ENCODE data around the gene C15orf39.

Gene C15orf39

DNA sequence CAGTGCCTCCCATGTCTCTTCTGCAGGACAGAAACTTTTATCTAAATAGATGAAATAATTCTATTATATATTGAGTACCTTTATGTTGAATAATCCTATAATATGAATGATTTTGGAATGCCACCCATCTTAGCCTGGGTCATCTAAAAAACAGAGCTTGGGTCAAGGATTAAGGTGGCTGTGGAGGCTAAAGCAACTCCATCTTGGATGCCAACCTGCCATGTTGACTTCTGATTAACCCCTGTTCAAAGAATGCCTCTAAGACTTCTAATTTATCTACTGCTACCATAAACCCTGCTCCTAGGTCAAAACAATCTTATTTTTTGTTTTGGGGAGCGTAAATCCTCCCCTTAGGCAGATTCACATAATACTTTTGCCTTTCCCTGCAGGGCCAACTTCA, 31.5 kb upstream of the C15orf39 start:
- no peak for DNase-seq (ENCODE audit: low read depth in 1 of 2, low spot score in 1 of 2)
- TF ChIP-seq SPI1 (IDR thresholded peaks at IDR 0.05; ENCODE audit: borderline replicate concordance, low read depth) (no peak), POLR2AphosphoS5 (IDR thresholded peaks at IDR 0.05; ENCODE audit: low read depth) (no peak), GABPA (IDR thresholded peaks at IDR 0.05; ENCODE audit: low read depth) (no peak)
- TF ChIP-seq, protein P1, sequence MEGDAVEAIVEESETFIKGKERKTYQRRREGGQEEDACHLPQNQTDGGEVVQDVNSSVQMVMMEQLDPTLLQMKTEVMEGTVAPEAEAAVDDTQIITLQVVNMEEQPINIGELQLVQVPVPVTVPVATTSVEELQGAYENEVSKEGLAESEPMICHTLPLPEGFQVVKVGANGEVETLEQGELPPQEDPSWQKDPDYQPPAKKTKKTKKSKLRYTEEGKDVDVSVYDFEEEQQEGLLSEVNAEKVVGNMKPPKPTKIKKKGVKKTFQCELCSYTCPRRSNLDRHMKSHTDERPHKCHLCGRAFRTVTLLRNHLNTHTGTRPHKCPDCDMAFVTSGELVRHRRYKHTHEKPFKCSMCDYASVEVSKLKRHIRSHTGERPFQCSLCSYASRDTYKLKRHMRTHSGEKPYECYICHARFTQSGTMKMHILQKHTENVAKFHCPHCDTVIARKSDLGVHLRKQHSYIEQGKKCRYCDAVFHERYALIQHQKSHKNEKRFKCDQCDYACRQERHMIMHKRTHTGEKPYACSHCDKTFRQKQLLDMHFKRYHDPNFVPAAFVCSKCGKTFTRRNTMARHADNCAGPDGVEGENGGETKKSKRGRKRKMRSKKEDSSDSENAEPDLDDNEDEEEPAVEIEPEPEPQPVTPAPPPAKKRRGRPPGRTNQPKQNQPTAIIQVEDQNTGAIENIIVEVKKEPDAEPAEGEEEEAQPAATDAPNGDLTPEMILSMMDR (IDR thresholded peaks at IDR 0.05; ENCODE audit: insufficient read depth, low read length) = no peak
- Histone ChIP-seq H3K27me3 (ENCODE audit: insufficient read depth, poor library complexity, severe bottlenecking) (no peaks in the 10 kb centered on the region), H3K4me3 (replicated peaks; ENCODE audit: insufficient read depth, low read length) (no peak overlapping the region), H3K27ac (replicated peaks) (no peak overlapping the region)

- Histone ChIP-seq H3K4me3 (replicated peaks; ENCODE audit: insufficient read depth, low read length) (no peak overlapping the region), H3K27me3 (ENCODE audit: insufficient read depth, poor library complexity, severe bottlenecking) (no peaks in the 10 kb centered on the region), H3K27ac (replicated peaks) (no peak overlapping the region)
- TF ChIP-seq SPI1 (IDR thresholded peaks at IDR 0.05; ENCODE audit: borderline replicate concordance, low read depth) (no peak), POLR2AphosphoS5 (IDR thresholded peaks at IDR 0.05; ENCODE audit: low read depth) (no peak), GABPA (IDR thresholded peaks at IDR 0.05; ENCODE audit: low read depth) (no peak)
- TF ChIP-seq, protein P1 (IDR thresholded peaks at IDR 0.05; ENCODE audit: insufficient read depth, low read length) = no peak
- TF ChIP-seq, protein P2, sequence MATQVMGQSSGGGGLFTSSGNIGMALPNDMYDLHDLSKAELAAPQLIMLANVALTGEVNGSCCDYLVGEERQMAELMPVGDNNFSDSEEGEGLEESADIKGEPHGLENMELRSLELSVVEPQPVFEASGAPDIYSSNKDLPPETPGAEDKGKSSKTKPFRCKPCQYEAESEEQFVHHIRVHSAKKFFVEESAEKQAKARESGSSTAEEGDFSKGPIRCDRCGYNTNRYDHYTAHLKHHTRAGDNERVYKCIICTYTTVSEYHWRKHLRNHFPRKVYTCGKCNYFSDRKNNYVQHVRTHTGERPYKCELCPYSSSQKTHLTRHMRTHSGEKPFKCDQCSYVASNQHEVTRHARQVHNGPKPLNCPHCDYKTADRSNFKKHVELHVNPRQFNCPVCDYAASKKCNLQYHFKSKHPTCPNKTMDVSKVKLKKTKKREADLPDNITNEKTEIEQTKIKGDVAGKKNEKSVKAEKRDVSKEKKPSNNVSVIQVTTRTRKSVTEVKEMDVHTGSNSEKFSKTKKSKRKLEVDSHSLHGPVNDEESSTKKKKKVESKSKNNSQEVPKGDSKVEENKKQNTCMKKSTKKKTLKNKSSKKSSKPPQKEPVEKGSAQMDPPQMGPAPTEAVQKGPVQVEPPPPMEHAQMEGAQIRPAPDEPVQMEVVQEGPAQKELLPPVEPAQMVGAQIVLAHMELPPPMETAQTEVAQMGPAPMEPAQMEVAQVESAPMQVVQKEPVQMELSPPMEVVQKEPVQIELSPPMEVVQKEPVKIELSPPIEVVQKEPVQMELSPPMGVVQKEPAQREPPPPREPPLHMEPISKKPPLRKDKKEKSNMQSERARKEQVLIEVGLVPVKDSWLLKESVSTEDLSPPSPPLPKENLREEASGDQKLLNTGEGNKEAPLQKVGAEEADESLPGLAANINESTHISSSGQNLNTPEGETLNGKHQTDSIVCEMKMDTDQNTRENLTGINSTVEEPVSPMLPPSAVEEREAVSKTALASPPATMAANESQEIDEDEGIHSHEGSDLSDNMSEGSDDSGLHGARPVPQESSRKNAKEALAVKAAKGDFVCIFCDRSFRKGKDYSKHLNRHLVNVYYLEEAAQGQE (IDR thresholded peaks at IDR 0.05; ENCODE audit: insufficient replicate concordance, low read depth) = no peak
- DNase-seq (ENCODE audit: low read depth in 1 of 2, low spot score in 1 of 2) = no peak
Measured at GRCh38 chr15:75170711-75171341, 30.9 kb upstream of the C15orf39 start.

GRCh38 chr15:75171408-75171807, 30.3 kb upstream of the C15orf39 start:
- no peak for TF ChIP-seq SPI1 (IDR thresholded peaks at IDR 0.05; ENCODE audit: borderline replicate concordance, low read depth)
- TF ChIP-seq, protein P2 (IDR thresholded peaks at IDR 0.05; ENCODE audit: insufficient replicate concordance, low read depth) = no peak
- no peak for TF ChIP-seq POLR2AphosphoS5 (IDR thresholded peaks at IDR 0.05; ENCODE audit: low read depth)
- no peak for TF ChIP-seq GABPA (IDR thresholded peaks at IDR 0.05; ENCODE audit: low read depth)
- TF ChIP-seq, protein P1 (IDR thresholded peaks at IDR 0.05; ENCODE audit: insufficient read depth, low read length) = no peak
- H3K27me3 ChIP-seq (ENCODE audit: insufficient read depth, poor library complexity, severe bottlenecking) = no peaks in the 10 kb centered on the region
- DNase-seq (ENCODE audit: low read depth in 1 of 2, low spot score in 1 of 2) = peak; percentile 59 to 66
- no peak overlapping the region for H3K27ac ChIP-seq (replicated peaks)
- no peak overlapping the region for H3K4me3 ChIP-seq (replicated peaks; ENCODE audit: insufficient read depth, low read length)

Data from HL-60 (cell line).